GM12878 (cell line): ENCODE data around the gene NOP10. TPM values are rescaled to one million over a fixed set of nuclear protein-coding genes. Genes with fewer than 3 reads are reported as not detected.
A peak's percentile ranks its signal among the peaks of the same experiment; 100 is the strongest.

Source experiments
- BCL3 ChIP-seq: IDR thresholded peaks from 2 replicates; pipeline ENCODE4 v1.6.1; 2011; ENCODE audit warnings: borderline replicate concordance, low read depth, mild to moderate bottlenecking, moderate library complexity, low read length; ENCODE audit not compliant: insufficient read depth, poor library complexity, severe bottlenecking
- CEBPZ ChIP-seq: fragments of 150-350 bp; IDR thresholded peaks from 2 replicates; pipeline ENCODE4 v1.6.1; 2016; ENCODE audit warnings: low read depth, low read length
- CTCF ChIP-seq, 3 experiments: IDR thresholded peaks in 2 of 3; conservative IDR thresholded peaks in 1 of 3; 2 replicates each; pipeline ENCODE4 v1.5.1; 2011; ENCODE audit warnings: low read depth in 3 of 3, low read length in 3 of 3, mild to moderate bottlenecking in 3 of 3, control low read depth in 2 of 3, moderate library complexity in 2 of 3, inconsistent platforms in 1 of 3, mixed read lengths in 1 of 3; ENCODE audit not compliant: control insufficient read depth in 2 of 3, insufficient read depth in 1 of 3; ENCODE audit errors: extremely low read depth in 1 of 3
- ETV6 ChIP-seq, 2 experiments: fragments of 450-650 bp in 1 of 2; IDR thresholded peaks in 1 of 2; conservative IDR thresholded peaks in 1 of 2; 2 replicates each; pipeline ENCODE4 v1.6.1; 2014; ENCODE audit warnings: antibody characterized with exemption in 1 of 2, borderline replicate concordance in 1 of 2, low read depth in 1 of 2, mild to moderate bottlenecking in 1 of 2, moderate library complexity in 1 of 2
- JUND ChIP-seq: IDR thresholded peaks from 2 replicates; pipeline ENCODE4 v1.6.1; 2012; ENCODE audit warnings: low read depth, mild to moderate bottlenecking, low read length, improper control_type of control experiment, moderate library complexity
- KDM1A ChIP-seq: fragments of 200-600 bp; sonication (generic); IDR thresholded peaks from 2 replicates; pipeline ENCODE4 v1.6.1; 2016; ENCODE audit warnings: borderline replicate concordance
- NFYA ChIP-seq: IDR thresholded peaks from 2 replicates; pipeline ENCODE4 v1.6.1; 2011; ENCODE audit warnings: low read depth, mild to moderate bottlenecking, low read length, improper control_type of control experiment, borderline replicate concordance
- NR2C2 ChIP-seq: IDR thresholded peaks from 2 replicates; pipeline ENCODE4 v1.6.1; 2011; ENCODE audit warnings: borderline replicate concordance, low read depth; ENCODE audit not compliant: control insufficient read depth, insufficient read length
- RBBP5 ChIP-seq: fragments of 200-600 bp; sonication (generic); conservative IDR thresholded peaks from 2 replicates; pipeline ENCODE4 v1.6.1; 2016
- TCF7 ChIP-seq: IDR thresholded peaks from 2 replicates; pipeline ENCODE4 v1.6.1; 2014; ENCODE audit warnings: antibody characterized with exemption, borderline replicate concordance
- WRNIP1 ChIP-seq: IDR thresholded peaks from 2 replicates; pipeline ENCODE4 v1.6.1; 2011; ENCODE audit warnings: low read depth, low read length, improper control_type of control experiment, borderline replicate concordance
- ZBTB40 ChIP-seq: fragments of 450-650 bp; IDR thresholded peaks from 2 replicates; pipeline ENCODE4 v1.6.1; 2016; ENCODE audit warnings: mild to moderate bottlenecking, moderate library complexity, borderline replicate concordance
- ZNF622 ChIP-seq: fragments of 450-650 bp; IDR thresholded peaks from 2 replicates; pipeline ENCODE4 v1.6.1; 2017; ENCODE audit warnings: mild to moderate bottlenecking, inconsistent platforms
- polyA plus RNA-seq, 11 experiments: library from polyadenylated mRNA; depleted of rRNA in 4 of 11; unstranded in 6 of 11; stranded (reverse) in 5 of 11; fragments of >200 nt; fragmentation: Nextera tagmentation in 4 of 11; fragmentation: Illumina TruSeq in 1 of 11; extraction: Ambion mirVana in 4 of 11; extraction: Trizol in 1 of 11; gene quantifications; 1 replicate in 1 of 11; 2 replicates in 10 of 11; pipeline versions ENCODE4 v1.2.1 to v1.2.3, GENCODE V29; 2011 to 2016; ENCODE audit warnings: inconsistent platforms in 2 of 11, missing spikeins in 2 of 11, low read depth in 1 of 11
- total RNA-seq, 4 experiments: library from RNA; depleted of rRNA in 3 of 4; stranded (reverse); fragments of >200 nt in 3 of 4; fragmentation: Illumina TruSeq in 1 of 4; extraction: Trizol in 1 of 4; gene quantifications; 2 replicates each; pipeline versions ENCODE4 v1.2.1 to v1.2.3, GENCODE V29; 2013 to 2021
- TF ChIP-seq, protein P1 (sequence below): fragments of 450-650 bp; IDR thresholded peaks from 2 replicates; pipeline ENCODE4 v1.6.1; 2016; ENCODE audit warnings: mild to moderate bottlenecking
- TF ChIP-seq, protein P2 (sequence below): IDR thresholded peaks from 2 replicates; pipeline ENCODE4 v1.6.1; 2012; ENCODE audit warnings: low read depth, low read length, improper control_type of control experiment

The NOP10 gene
- total and polyA plus RNA-seq, 10 of the 15 experiments (the other 5 are each of a cell fraction or from before 2014, with no cell fraction given), result 225 to 1,778 (median 537) TPM

GRCh38 chr15:34370129-34370528 lies 27.2 kb upstream of the NOP10 start (continued):
- TF ChIP-seq CEBPZ, result no peak
- no peak for TF ChIP-seq KDM1A
- no peak for TF ChIP-seq ZBTB40
- TF ChIP-seq TCF7, result no peak
- TF ChIP-seq, protein P1, sequence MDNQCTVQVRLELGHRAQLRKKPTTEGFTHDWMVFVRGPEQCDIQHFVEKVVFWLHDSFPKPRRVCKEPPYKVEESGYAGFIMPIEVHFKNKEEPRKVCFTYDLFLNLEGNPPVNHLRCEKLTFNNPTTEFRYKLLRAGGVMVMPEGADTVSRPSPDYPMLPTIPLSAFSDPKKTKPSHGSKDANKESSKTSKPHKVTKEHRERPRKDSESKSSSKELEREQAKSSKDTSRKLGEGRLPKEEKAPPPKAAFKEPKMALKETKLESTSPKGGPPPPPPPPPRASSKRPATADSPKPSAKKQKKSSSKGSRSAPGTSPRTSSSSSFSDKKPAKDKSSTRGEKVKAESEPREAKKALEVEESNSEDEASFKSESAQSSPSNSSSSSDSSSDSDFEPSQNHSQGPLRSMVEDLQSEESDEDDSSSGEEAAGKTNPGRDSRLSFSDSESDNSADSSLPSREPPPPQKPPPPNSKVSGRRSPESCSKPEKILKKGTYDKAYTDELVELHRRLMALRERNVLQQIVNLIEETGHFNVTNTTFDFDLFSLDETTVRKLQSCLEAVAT, result peak; percentile 60; the same call in 1 of the 2 replicates
- TF ChIP-seq BCL3, result no peak
- no peak for TF ChIP-seq CTCF (IDR thresholded peaks at IDR 0.05 in 2 of 3, conservative IDR thresholded peaks at IDR 0.05 in 1 of 3; ENCODE audit: control insufficient read depth in 2 of 3, extremely low read depth in 1 of 3, insufficient read depth in 1 of 3, low read depth in 3 of 3, low read length in 3 of 3)
- TF ChIP-seq NR2C2, result no peak
- TF ChIP-seq ETV6 (conservative IDR thresholded peaks at IDR 0.05 in 1 of 2, IDR thresholded peaks at IDR 0.05 in 1 of 2; ENCODE audit: borderline replicate concordance in 1 of 2, low read depth in 1 of 2), result peak in 1 of 2 experiments; percentile 29; a peak in 1 of 4 replicates
- TF ChIP-seq ZNF622, result no peak
- TF ChIP-seq WRNIP1, result no peak
- no peak for TF ChIP-seq RBBP5
- no peak for TF ChIP-seq JUND
- TF ChIP-seq NFYA, result no peak
- TF ChIP-seq, protein P2, sequence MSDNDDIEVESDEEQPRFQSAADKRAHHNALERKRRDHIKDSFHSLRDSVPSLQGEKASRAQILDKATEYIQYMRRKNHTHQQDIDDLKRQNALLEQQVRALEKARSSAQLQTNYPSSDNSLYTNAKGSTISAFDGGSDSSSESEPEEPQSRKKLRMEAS, result no peak
